HepG2 (cell line): ENCODE measurements around the gene SLC22A15. TPM values are rescaled to one million over a fixed set of nuclear protein-coding genes. Genes with fewer than 3 reads are reported as not detected.

Experiments
- HNF1B ChIP-seq: sonication (generic); formaldehyde crosslinking; IDR thresholded peaks from 2 replicates; pipeline ENCODE4 v1.5.1; 2020; ENCODE audit warnings: mild to moderate bottlenecking, moderate library complexity, missing genetic modification reagents
- SALL1 ChIP-seq: sonication (generic); formaldehyde crosslinking; IDR thresholded peaks from 2 replicates; pipeline ENCODE4 v1.8.0; 2022; ENCODE audit warnings: mild to moderate bottlenecking, missing genetic modification reagents
- TCF7 ChIP-seq: sonication (generic); IDR thresholded peaks from 2 replicates; pipeline ENCODE4 v1.6.1; 2016; ENCODE audit warnings: antibody characterized with exemption, low read depth
- U2AF2 ChIP-seq: fragments of 200-400 bp; formaldehyde crosslinking; IDR thresholded peaks from 2 replicates; pipeline ENCODE4 v1.6.1; 2017; ENCODE audit warnings: low read depth, mild to moderate bottlenecking, low read length
- ZNF143 ChIP-seq: sonication (generic); formaldehyde crosslinking; IDR thresholded peaks from 2 replicates; pipeline ENCODE4 v1.4.0; 2020; ENCODE audit warnings: missing genetic modification reagents
- ZNF251 ChIP-seq: sonication (generic); formaldehyde crosslinking; IDR thresholded peaks from 2 replicates; pipeline ENCODE4 v1.9.0; 2021; ENCODE audit warnings: mild to moderate bottlenecking, missing genetic modification reagents
- polyA plus RNA-seq, 8 experiments: library from polyadenylated mRNA; depleted of rRNA in 3 of 8; stranded (reverse) in 7 of 8; unstranded in 1 of 8; fragments of >200 nt; fragmentation: Illumina TruSeq in 4 of 8; extraction: Trizol in 4 of 8; gene quantifications; 2 replicates each; pipeline versions ENCODE4 v1.2.1 to v1.2.3, GENCODE V29; 2011 to 2016; ENCODE audit warnings: low read depth in 4 of 8, missing spikeins in 1 of 8, mixed read lengths in 1 of 8; ENCODE audit not compliant: insufficient read depth in 1 of 8
- total RNA-seq, 5 experiments: library from RNA; depleted of rRNA; stranded (reverse); fragments of >200 nt; fragmentation: Illumina TruSeq; extraction: Trizol; gene quantifications; 2 replicates each; pipeline ENCODE4 v1.2.3, GENCODE V29; 2016; ENCODE audit warnings: low read depth in 1 of 5
- TF ChIP-seq, protein P1 (sequence below): sonication (generic); formaldehyde crosslinking; IDR thresholded peaks from one replicate; pipeline ENCODE4 v1.5.1; 2020; ENCODE audit warnings: mild to moderate bottlenecking, missing genetic modification reagents; ENCODE audit errors: not compliant biosample characterization
- TF ChIP-seq, protein P2 (sequence below), 2 experiments: fragments of 450-650 bp in 1 of 2; sonication (generic) in 1 of 2; formaldehyde crosslinking in 1 of 2; IDR thresholded peaks; 2 replicates each; pipeline versions ENCODE4 v1.6.1 to v1.8.0; 2016 to 2022; ENCODE audit warnings: antibody characterized with exemption in 1 of 2, mild to moderate bottlenecking in 1 of 2, missing genetic modification reagents in 1 of 2

SLC22A15 gene
- total and polyA plus RNA-seq, 2 of the 13 experiments (the other 11 are each of a cell fraction or from before 2014, with no cell fraction given): 0.24 to 1.7 TPM

- peak; percentile 37; the same call in 1 of the 2 replicates for TF ChIP-seq HNF1B (CRISPR knock-in tag)
- TF ChIP-seq ZNF143: no peak
- TF ChIP-seq TCF7: no peak
- no peak for TF ChIP-seq ZNF251
- peak; percentile 37 for TF ChIP-seq SALL1
- TF ChIP-seq U2AF2: no peak
- TF ChIP-seq, protein P1, sequence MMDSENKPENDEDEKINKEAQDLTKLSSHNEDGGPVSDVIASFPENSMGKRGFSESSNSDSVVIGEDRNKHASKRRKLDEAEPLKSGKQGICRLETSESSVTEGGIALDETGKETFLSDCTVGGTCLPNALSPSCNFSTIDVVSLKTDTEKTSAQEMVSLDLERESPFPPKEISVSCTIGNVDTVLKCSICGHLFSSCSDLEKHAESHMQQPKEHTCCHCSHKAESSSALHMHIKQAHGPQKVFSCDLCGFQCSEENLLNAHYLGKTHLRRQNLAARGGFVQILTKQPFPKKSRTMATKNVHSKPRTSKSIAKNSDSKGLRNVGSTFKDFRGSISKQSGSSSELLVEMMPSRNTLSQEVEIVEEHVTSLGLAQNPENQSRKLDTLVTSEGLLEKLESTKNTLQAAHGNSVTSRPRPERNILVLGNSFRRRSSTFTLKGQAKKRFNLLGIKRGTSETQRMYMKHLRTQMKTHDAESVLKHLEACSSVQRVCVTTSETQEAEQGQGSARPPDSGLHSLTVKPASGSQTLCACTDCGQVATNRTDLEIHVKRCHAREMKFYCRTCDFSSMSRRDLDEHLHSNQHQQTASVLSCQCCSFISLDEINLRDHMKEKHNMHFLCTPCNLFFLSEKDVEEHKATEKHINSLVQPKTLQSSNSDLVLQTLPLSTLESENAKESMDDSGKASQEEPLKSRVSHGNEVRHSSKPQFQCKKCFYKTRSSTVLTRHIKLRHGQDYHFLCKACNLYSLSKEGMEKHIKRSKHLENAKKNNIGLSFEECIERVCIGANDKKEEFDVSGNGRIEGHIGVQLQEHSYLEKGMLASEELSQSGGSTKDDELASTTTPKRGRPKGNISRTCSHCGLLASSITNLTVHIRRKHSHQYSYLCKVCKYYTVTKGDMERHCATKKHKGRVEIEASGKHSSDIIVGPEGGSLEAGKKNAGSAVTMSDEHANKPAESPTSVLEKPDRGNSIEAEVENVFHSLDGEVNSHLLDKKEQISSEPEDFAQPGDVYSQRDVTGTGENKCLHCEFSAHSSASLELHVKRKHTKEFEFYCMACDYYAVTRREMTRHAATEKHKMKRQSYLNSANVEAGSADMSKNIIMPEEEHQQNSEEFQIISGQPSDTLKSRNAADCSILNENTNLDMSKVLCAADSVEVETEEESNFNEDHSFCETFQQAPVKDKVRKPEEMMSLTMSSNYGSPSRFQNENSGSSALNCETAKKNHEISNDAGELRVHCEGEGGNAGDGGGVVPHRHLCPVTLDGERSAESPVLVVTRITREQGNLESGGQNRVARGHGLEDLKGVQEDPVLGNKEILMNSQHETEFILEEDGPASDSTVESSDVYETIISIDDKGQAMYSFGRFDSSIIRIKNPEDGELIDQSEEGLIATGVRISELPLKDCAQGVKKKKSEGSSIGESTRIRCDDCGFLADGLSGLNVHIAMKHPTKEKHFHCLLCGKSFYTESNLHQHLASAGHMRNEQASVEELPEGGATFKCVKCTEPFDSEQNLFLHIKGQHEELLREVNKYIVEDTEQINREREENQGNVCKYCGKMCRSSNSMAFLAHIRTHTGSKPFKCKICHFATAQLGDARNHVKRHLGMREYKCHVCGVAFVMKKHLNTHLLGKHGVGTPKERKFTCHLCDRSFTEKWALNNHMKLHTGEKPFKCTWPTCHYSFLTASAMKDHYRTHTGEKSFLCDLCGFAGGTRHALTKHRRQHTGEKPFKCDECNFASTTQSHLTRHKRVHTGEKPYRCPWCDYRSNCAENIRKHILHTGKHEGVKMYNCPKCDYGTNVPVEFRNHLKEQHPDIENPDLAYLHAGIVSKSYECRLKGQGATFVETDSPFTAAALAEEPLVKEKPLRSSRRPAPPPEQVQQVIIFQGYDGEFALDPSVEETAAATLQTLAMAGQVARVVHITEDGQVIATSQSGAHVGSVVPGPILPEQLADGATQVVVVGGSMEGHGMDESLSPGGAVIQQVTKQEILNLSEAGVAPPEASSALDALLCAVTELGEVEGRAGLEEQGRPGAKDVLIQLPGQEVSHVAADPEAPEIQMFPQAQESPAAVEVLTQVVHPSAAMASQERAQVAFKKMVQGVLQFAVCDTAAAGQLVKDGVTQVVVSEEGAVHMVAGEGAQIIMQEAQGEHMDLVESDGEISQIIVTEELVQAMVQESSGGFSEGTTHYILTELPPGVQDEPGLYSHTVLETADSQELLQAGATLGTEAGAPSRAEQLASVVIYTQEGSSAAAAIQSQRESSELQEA (CRISPR knock-in tag): no peak
- TF ChIP-seq, protein P2, sequence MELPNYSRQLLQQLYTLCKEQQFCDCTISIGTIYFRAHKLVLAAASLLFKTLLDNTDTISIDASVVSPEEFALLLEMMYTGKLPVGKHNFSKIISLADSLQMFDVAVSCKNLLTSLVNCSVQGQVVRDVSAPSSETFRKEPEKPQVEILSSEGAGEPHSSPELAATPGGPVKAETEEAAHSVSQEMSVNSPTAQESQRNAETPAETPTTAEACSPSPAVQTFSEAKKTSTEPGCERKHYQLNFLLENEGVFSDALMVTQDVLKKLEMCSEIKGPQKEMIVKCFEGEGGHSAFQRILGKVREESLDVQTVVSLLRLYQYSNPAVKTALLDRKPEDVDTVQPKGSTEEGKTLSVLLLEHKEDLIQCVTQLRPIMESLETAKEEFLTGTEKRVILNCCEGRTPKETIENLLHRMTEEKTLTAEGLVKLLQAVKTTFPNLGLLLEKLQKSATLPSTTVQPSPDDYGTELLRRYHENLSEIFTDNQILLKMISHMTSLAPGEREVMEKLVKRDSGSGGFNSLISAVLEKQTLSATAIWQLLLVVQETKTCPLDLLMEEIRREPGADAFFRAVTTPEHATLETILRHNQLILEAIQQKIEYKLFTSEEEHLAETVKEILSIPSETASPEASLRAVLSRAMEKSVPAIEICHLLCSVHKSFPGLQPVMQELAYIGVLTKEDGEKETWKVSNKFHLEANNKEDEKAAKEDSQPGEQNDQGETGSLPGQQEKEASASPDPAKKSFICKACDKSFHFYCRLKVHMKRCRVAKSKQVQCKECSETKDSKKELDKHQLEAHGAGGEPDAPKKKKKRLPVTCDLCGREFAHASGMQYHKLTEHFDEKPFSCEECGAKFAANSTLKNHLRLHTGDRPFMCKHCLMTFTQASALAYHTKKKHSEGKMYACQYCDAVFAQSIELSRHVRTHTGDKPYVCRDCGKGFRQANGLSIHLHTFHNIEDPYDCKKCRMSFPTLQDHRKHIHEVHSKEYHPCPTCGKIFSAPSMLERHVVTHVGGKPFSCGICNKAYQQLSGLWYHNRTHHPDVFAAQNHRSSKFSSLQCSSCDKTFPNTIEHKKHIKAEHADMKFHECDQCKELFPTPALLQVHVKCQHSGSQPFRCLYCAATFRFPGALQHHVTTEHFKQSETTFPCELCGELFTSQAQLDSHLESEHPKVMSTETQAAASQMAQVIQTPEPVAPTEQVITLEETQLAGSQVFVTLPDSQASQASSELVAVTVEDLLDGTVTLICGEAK (IDR thresholded peaks at IDR 0.05): no peak
- TF ChIP-seq, protein P2 (CRISPR knock-in tag; IDR thresholded peaks at IDR 0.05): 0 out of 2 replicates have a peak, but pooled peaks have one; percentile 17
Observed at GRCh38 chr1:116111524-116112021, 135.3 kb downstream of the SLC22A15 start (continued).
